ENCODE measurements around the gene TMEM204.
A peak's percentile ranks its signal among the peaks of the same experiment; 100 is the strongest.

Gene TMEM204

GRCh38 chr16:1539720-1540555 is 6.5 kb downstream of the TMEM204 start:
- Histone ChIP-seq H3K27me3 (replicated peaks in 2 of 5; ENCODE audit: control insufficient read depth in 4 of 5, insufficient read depth in 5 of 5, low read length in 4 of 5) (no peaks in the 10 kb centered on the region), H3K4me1 (ENCODE audit: control extremely low read depth in 1 of 4, control insufficient read depth in 4 of 4, insufficient read depth in 4 of 4, low read length in 3 of 4) (peaks cover 4 to 63% (median 56%) of the 10 kb centered on the region in 4 experiments), H3K36me3 (ENCODE audit: control insufficient read depth in 4 of 4, insufficient read depth in 4 of 4, low read length in 3 of 4) (peaks cover 4 to 42% (median 10%) of the 10 kb centered on the region in 4 experiments), H3K9me3 (ENCODE audit: control extremely low read depth in 1 of 5, control insufficient read depth in 4 of 5, insufficient read depth in 2 of 5, low read depth in 1 of 5, low read length in 4 of 5) (no peaks in the 10 kb centered on the region), H3K27ac (ENCODE audit: insufficient read depth in 1 of 2, low read depth in 1 of 2, low read length in 2 of 2, poor library complexity in 1 of 2, severe bottlenecking in 2 of 2) (no peak overlapping the region), H3K4me3 (ENCODE audit: control insufficient read depth in 1 of 7, extremely low read depth in 1 of 7, insufficient read depth in 4 of 7, low read depth in 2 of 7, low read length in 6 of 7) (no peak overlapping the region)
- WGBS (ENCODE audit: insufficient coverage), result 97% methylated on average over 27 of the region's 35 CpGs
- ChIA-PET CTCF (interaction anchor here (0.9 to 2.9 kb wide), 2 partner anchors 29 to 111 kb away, joined by 4 to 14 read pairs; no protein-coding TSS in a partner anchor), POLR2A (no interaction called here)
- no peak for DNase-seq

GRCh38 chr16:1540556-1540855 is 7.0 kb downstream of the TMEM204 start:
- ChIA-PET POLR2A (no interaction called here), CTCF (no interaction called here)
- DNase-seq, result no peak
- no peaks in the 10 kb centered on the region for H3K9me3 ChIP-seq (ENCODE audit: control extremely low read depth in 1 of 5, control insufficient read depth in 4 of 5, insufficient read depth in 2 of 5, low read depth in 1 of 5, low read length in 4 of 5)
- H3K4me3 ChIP-seq (ENCODE audit: control insufficient read depth in 1 of 7, extremely low read depth in 1 of 7, insufficient read depth in 4 of 7, low read depth in 2 of 7, low read length in 6 of 7), result no peak overlapping the region
- 95% methylated on average over 8 of the region's 8 CpGs for WGBS (ENCODE audit: insufficient coverage)
- peaks cover 4 to 42% (median 10%) of the 10 kb centered on the region in 4 experiments for H3K36me3 ChIP-seq (ENCODE audit: control insufficient read depth in 4 of 4, insufficient read depth in 4 of 4, low read length in 3 of 4)
- H3K27ac ChIP-seq (ENCODE audit: insufficient read depth in 1 of 2, low read depth in 1 of 2, low read length in 2 of 2, poor library complexity in 1 of 2, severe bottlenecking in 2 of 2), result no peak overlapping the region
- no peaks in the 10 kb centered on the region for H3K27me3 ChIP-seq (replicated peaks in 2 of 5; ENCODE audit: control insufficient read depth in 4 of 5, insufficient read depth in 5 of 5, low read length in 4 of 5)
- H3K4me1 ChIP-seq (ENCODE audit: control extremely low read depth in 1 of 4, control insufficient read depth in 4 of 4, insufficient read depth in 4 of 4, low read length in 3 of 4), result peaks cover 0 to 63% (median 56%) of the 10 kb centered on the region in 4 experiments

GRCh38 chr16:1541293-1542165 is 8.1 kb downstream of the TMEM204 start:
- H3K9me3 ChIP-seq (ENCODE audit: control extremely low read depth in 1 of 5, control insufficient read depth in 4 of 5, insufficient read depth in 2 of 5, low read depth in 1 of 5, low read length in 4 of 5), result no peaks in the 10 kb centered on the region
- ChIA-PET CTCF (interaction anchor here (0.7 kb wide), 1 partner anchor 185 kb away, joined by 3 read pairs; no protein-coding TSS in a partner anchor), POLR2A (no interaction called here)
- H3K27ac ChIP-seq (ENCODE audit: insufficient read depth in 1 of 2, low read depth in 1 of 2, low read length in 2 of 2, poor library complexity in 1 of 2, severe bottlenecking in 2 of 2), result no peak overlapping the region
- no peak for DNase-seq
- WGBS (ENCODE audit: insufficient coverage), result 95% methylated on average over 32 of the region's 41 CpGs
- H3K36me3 ChIP-seq (ENCODE audit: control insufficient read depth in 4 of 4, insufficient read depth in 4 of 4, low read length in 3 of 4), result peaks cover 4 to 37% (median 10%) of the 10 kb centered on the region in 4 experiments
- H3K4me1 ChIP-seq (ENCODE audit: control extremely low read depth in 1 of 4, control insufficient read depth in 4 of 4, insufficient read depth in 4 of 4, low read length in 3 of 4), result peaks cover 0 to 64% (median 59%) of the 10 kb centered on the region in 4 experiments
- H3K4me3 ChIP-seq (ENCODE audit: control insufficient read depth in 1 of 7, extremely low read depth in 1 of 7, insufficient read depth in 4 of 7, low read depth in 2 of 7, low read length in 6 of 7), result no peak overlapping the region
- H3K27me3 ChIP-seq (replicated peaks in 2 of 5; ENCODE audit: control insufficient read depth in 4 of 5, insufficient read depth in 5 of 5, low read length in 4 of 5), result no peaks in the 10 kb centered on the region

GRCh38 chr16:1542166-1542500 is 8.7 kb downstream of the TMEM204 start:
- POLR2A ChIA-PET, result interaction anchor here (0.7 kb wide), 1 partner anchor 109 kb away, joined by 3 read pairs; no protein-coding TSS in a partner anchor
- Histone ChIP-seq H3K9me3 (ENCODE audit: control extremely low read depth in 1 of 5, control insufficient read depth in 4 of 5, insufficient read depth in 2 of 5, low read depth in 1 of 5, low read length in 4 of 5) (no peaks in the 10 kb centered on the region), H3K36me3 (ENCODE audit: control insufficient read depth in 4 of 4, insufficient read depth in 4 of 4, low read length in 3 of 4) (peaks cover 4 to 31% (median 9%) of the 10 kb centered on the region in 4 experiments), H3K4me3 (ENCODE audit: control insufficient read depth in 1 of 7, extremely low read depth in 1 of 7, insufficient read depth in 4 of 7, low read depth in 2 of 7, low read length in 6 of 7) (no peak overlapping the region), H3K27me3 (replicated peaks in 2 of 5; ENCODE audit: control insufficient read depth in 4 of 5, insufficient read depth in 5 of 5, low read length in 4 of 5) (no peaks in the 10 kb centered on the region), H3K4me1 (ENCODE audit: control extremely low read depth in 1 of 4, control insufficient read depth in 4 of 4, insufficient read depth in 4 of 4, low read length in 3 of 4) (peaks cover 0 to 62% (median 57%) of the 10 kb centered on the region in 4 experiments), H3K27ac (ENCODE audit: insufficient read depth in 1 of 2, low read depth in 1 of 2, low read length in 2 of 2, poor library complexity in 1 of 2, severe bottlenecking in 2 of 2) (no peak overlapping the region)
- WGBS (ENCODE audit: insufficient coverage), result 100% methylated on average over 2 of the region's 2 CpGs
- DNase-seq, result no peak
- CTCF ChIA-PET, result interaction anchor here (0.7 kb wide), 1 partner anchor 184 kb away, joined by 3 read pairs; no protein-coding TSS in a partner anchor

- Histone ChIP-seq H3K27me3 (replicated peaks in 2 of 5; ENCODE audit: control insufficient read depth in 4 of 5, insufficient read depth in 5 of 5, low read length in 4 of 5) (no peaks in the 10 kb centered on the region), H3K9me3 (ENCODE audit: control extremely low read depth in 1 of 5, control insufficient read depth in 4 of 5, insufficient read depth in 2 of 5, low read depth in 1 of 5, low read length in 4 of 5) (no peaks in the 10 kb centered on the region), H3K4me3 (ENCODE audit: control insufficient read depth in 1 of 7, extremely low read depth in 1 of 7, insufficient read depth in 4 of 7, low read depth in 2 of 7, low read length in 6 of 7) (no peak overlapping the region), H3K36me3 (ENCODE audit: control insufficient read depth in 4 of 4, insufficient read depth in 4 of 4, low read length in 3 of 4) (peaks cover 4 to 30% (median 7%) of the 10 kb centered on the region in 4 experiments), H3K4me1 (ENCODE audit: control extremely low read depth in 1 of 4, control insufficient read depth in 4 of 4, insufficient read depth in 4 of 4, low read length in 3 of 4) (peaks cover 0 to 62% (median 55%) of the 10 kb centered on the region in 4 experiments), H3K27ac (ENCODE audit: insufficient read depth in 1 of 2, low read depth in 1 of 2, low read length in 2 of 2, poor library complexity in 1 of 2, severe bottlenecking in 2 of 2) (no peak overlapping the region)
- ChIA-PET CTCF (interaction anchor here (0.7 to 1.5 kb wide), 2 partner anchors 117 to 184 kb away, joined by 3 read pairs; no protein-coding TSS in a partner anchor), POLR2A (interaction anchor here (0.7 kb wide), 1 partner anchor 109 kb away, joined by 3 read pairs; no protein-coding TSS in a partner anchor)
- 98% methylated on average over 18 of the region's 18 CpGs for WGBS (ENCODE audit: insufficient coverage)
- DNase-seq, result no peak
Measured at GRCh38 chr16:1542533-1542932, 9.1 kb downstream of the TMEM204 start.

GRCh38 chr16:1543085-1543896 is 9.8 kb downstream of the TMEM204 start:
- Histone ChIP-seq H3K4me1 (ENCODE audit: control extremely low read depth in 1 of 4, control insufficient read depth in 4 of 4, insufficient read depth in 4 of 4, low read length in 3 of 4) (peaks cover 0 to 62% (median 51%) of the 10 kb centered on the region in 4 experiments), H3K4me3 (ENCODE audit: control insufficient read depth in 1 of 7, extremely low read depth in 1 of 7, insufficient read depth in 4 of 7, low read depth in 2 of 7, low read length in 6 of 7) (peak overlapping the region in 3 of 7 experiments; percentile 4 to 26 (median 19)), H3K27me3 (replicated peaks in 2 of 5; ENCODE audit: control insufficient read depth in 4 of 5, insufficient read depth in 5 of 5, low read length in 4 of 5) (no peaks in the 10 kb centered on the region), H3K27ac (ENCODE audit: insufficient read depth in 1 of 2, low read depth in 1 of 2, low read length in 2 of 2, poor library complexity in 1 of 2, severe bottlenecking in 2 of 2) (no peak overlapping the region), H3K36me3 (ENCODE audit: control insufficient read depth in 4 of 4, insufficient read depth in 4 of 4, low read length in 3 of 4) (peaks cover 4 to 30% (median 9%) of the 10 kb centered on the region in 4 experiments), H3K9me3 (ENCODE audit: control extremely low read depth in 1 of 5, control insufficient read depth in 4 of 5, insufficient read depth in 2 of 5, low read depth in 1 of 5, low read length in 4 of 5) (no peaks in the 10 kb centered on the region)
- peak; percentile 83 to 90 (median 87) for DNase-seq
- ChIA-PET POLR2A (interaction anchor here (0.6 to 0.8 kb wide), 2 partner anchors 69 to 221 kb away, joined by 4 read pairs; partner anchors contain the start of genes CRAMP1 and IFT140), CTCF (interaction anchor here (0.8 to 1.5 kb wide), 2 partner anchors 118 to 121 kb away, joined by 3 read pairs; no protein-coding TSS in a partner anchor)
- 24% methylated on average over 25 of the region's 30 CpGs for WGBS (ENCODE audit: insufficient coverage)

Data from common myeloid progenitor, CD34-positive (primary cell).